HG02588 (cell line): ENCODE measurements around the gene ST3GAL2.

ENCODE experiments used
- ATAC-seq: cut with Tn5 transposase; IDR thresholded peaks from one replicate; pipeline ENCODE4 v1.9.1; 2021; ENCODE audit warnings: mild to moderate bottlenecking, moderate library complexity; ENCODE audit not compliant: unreplicated experiment

The ST3GAL2 gene

GRCh38 chr16:70440009-70440692 is 1.3 kb upstream of the ST3GAL2 start:
- ATAC-seq: no peak

DNA sequence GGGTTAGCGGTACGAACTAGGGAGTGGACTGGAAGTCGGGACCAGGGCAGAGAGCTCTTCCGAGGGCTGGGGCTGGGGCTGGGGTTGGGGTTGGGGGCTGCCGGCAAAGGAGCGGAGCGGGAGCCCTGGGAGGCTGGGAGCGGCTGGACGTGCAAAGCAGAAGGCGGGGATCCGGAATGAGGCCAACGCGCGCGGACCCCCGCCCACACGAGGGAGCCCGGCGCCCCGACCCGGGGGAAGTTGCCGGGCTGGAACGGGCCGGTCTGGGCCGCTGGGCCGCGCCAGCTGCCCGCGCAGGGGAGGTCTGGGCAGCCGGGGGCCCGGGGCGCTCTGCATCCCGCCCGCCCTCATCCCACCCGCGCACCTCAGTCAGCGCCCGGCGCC is 323 bp downstream of the ST3GAL2 start:
- ATAC-seq: no peak

DNA sequence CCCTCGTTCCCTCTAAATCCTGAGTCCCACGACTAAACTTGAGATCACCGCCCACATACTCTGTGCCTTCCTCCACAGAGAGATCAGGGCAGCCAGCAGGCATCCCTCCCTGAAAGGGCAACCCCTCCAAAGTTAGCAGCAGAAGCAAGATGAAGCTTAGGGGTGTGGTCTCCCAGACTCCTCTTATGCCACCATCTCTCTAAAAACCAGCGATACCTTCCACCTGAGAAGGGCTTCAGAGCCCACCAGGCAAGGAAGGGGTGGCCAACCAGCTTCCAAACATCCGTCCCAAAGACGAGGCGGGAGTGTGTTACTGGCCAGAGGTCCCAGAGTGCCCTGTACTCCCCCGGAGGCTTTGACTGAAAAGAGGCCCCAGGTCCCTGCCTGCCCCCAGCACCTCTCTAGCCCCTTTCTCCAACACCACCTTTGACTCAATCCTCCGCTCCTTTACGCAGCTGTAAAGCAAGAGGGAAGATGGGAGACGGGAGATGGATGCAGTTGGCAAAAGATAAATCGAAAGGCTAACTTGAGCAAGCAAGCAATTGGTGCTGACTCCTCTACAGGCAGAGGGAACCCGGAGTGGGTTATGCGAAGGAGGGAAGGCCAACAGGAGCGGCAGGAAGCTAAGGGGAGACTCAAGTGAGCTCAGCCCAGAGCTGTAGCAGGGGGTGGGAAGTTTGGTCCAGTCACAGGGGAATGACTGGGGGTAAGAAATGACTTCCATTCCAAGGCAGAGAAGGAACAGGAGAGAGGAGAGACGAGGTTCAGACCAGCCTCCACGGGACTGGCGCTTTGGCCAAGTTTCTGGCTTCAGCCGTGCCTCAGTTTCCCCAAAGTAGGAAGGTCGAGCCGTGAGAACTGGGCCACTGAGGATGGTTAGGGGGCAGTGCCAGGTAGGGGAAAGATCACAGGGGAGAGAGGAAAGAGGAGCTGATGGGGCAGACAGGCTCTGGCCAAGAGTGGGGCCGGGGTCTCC is 1.0 kb downstream of the ST3GAL2 start:
- ATAC-seq: no peak

- no peak for ATAC-seq
Observed at GRCh38 chr16:70437017-70437581, 1.8 kb downstream of the ST3GAL2 start.

GRCh38 chr16:70434484-70435260 is 4.2 kb downstream of the ST3GAL2 start:
- no peak for ATAC-seq

- no peak for ATAC-seq
Observed at GRCh38 chr16:70433458-70434103, 5.3 kb downstream of the ST3GAL2 start.

GRCh38 chr16:70432723-70433457 is 6.0 kb downstream of the ST3GAL2 start:
- no peak for ATAC-seq

GRCh38 chr16:70432356-70432722 is 6.6 kb downstream of the ST3GAL2 start:
- ATAC-seq: no peak

GRCh38 chr16:70430667-70431536 is 8.0 kb downstream of the ST3GAL2 start:
- ATAC-seq: peak; percentile 44

- ATAC-seq: no peak
Observed at GRCh38 chr16:70429888-70430666, 8.8 kb downstream of the ST3GAL2 start.

- ATAC-seq: no peak
Observed at GRCh38 chr16:70428178-70428998, 10.5 kb downstream of the ST3GAL2 start.

GRCh38 chr16:70427786-70428177 is 11.1 kb downstream of the ST3GAL2 start:
- no peak for ATAC-seq

- no peak for ATAC-seq
Observed at GRCh38 chr16:70422543-70422942, 16.4 kb downstream of the ST3GAL2 start.

DNA sequence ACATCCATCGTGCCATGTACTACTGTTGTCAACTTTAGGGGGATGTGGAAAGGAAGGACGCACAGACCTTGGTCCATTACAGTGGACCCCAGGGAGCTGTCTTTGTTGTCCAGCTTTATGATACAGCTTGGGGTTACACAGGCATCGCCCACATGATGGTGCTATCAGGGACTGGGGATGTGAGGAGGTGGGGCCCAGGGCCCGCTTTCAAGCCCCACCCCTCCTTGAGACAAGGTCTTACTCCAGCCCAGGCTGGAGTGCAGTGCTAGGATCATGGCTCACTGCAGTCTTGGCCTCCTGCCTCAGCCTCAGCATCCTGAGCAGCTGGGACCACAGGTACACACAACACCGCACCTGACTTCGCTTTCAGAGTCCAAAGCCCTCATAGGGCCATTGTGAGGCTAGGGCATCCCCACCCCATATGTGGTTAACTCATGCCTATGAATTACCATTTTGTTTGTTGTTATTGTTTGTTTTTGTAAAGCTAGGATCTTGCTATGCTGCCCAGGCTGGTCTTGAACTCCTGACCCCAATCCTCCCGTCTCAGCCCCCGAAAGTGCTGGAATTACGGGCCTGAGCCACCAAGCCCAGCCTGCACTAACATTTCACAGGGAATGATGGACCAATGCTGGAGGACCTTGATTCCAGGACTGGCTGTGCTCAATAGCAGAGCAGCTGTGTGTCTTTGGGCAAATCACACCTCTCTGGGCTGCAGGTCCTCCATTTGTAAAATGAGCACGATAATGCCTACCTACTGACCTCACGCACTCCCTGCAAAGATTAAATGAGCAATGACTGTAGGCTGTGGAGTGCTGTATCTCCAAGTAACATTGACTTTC is 17.2 kb downstream of the ST3GAL2 start:
- no peak for ATAC-seq

- no peak for ATAC-seq
Observed at GRCh38 chr16:70421014-70421413, 17.9 kb downstream of the ST3GAL2 start.
